IMR-90 (cell line): ENCODE measurements around the gene FRMD3. TPM values are rescaled to one million over a fixed set of nuclear protein-coding genes. Genes with fewer than 3 reads are reported as not detected.

Source experiments
- ATAC-seq: fragments of 200-7000 bp; cut with Tn5 transposase; 2 replicates; pipeline ENCODE4 v1.9.1; 2020; ENCODE audit warnings: low read depth, mild to moderate bottlenecking, moderate library complexity
- BruUV-seq: library from RNA; stranded (reverse); fragments of 400-500 nt; replicated peaks from 2 replicates; lab custom pipeline; 2021; lab: Mats Ljungman, UMichigan
- CTCF ChIA-PET: fragments of 300-600 bp; formaldehyde crosslinking; extraction: SDS; loops from one replicate; lab custom pipeline; 2021; ENCODE audit warnings: antibody characterized with exemption; lab: Yijun Ruan, JAX
- POLR2A ChIA-PET: fragments of 300-600 bp; sonication (Branson Sonifier 250); formaldehyde crosslinking; loops from one replicate; lab custom pipeline; 2022; ENCODE audit warnings: antibody characterized with exemption; ENCODE audit not compliant: unreplicated experiment; lab: Charles Lee
- DNase-seq: peaks from one replicate; pipeline ENCODE4 v3.0.0; 2013
- H2AFZ ChIP-seq: replicated peaks from 2 replicates; pipeline ENCODE3; 2013; ENCODE audit warnings: low read length, mild to moderate bottlenecking; ENCODE audit not compliant: poor library complexity
- H2AK5ac ChIP-seq: 2 replicates; pipeline ENCODE4 v1.6.1; 2013; ENCODE audit warnings: low read depth, low read length, inconsistent platforms
- H2AK9ac ChIP-seq: replicated peaks from 2 replicates; pipeline ENCODE3; 2013; ENCODE audit warnings: mild to moderate bottlenecking, low read depth, low read length, moderate library complexity; ENCODE audit not compliant: poor library complexity
- H2BK120ac ChIP-seq: 2 replicates; pipeline ENCODE4 v1.6.1; 2013; ENCODE audit warnings: low read depth, low read length, inconsistent platforms
- H2BK15ac ChIP-seq: 3 replicates; pipeline ENCODE4 v1.6.1; 2013; ENCODE audit warnings: low read depth, low read length, inconsistent platforms
- H2BK20ac ChIP-seq: 2 replicates; pipeline ENCODE4 v1.6.1; 2013; ENCODE audit warnings: low read depth, mild to moderate bottlenecking, inconsistent platforms, low read length, moderate library complexity
- H2BK5ac ChIP-seq: 2 replicates; pipeline ENCODE4 v1.6.1; 2013; ENCODE audit warnings: mild to moderate bottlenecking, low read depth, low read length, inconsistent platforms; ENCODE audit not compliant: poor library complexity, severe bottlenecking
- H3K14ac ChIP-seq: replicated peaks from 2 replicates; pipeline ENCODE4 v1.6.1; 2013; ENCODE audit warnings: low read depth, low read length, inconsistent platforms
- H3K18ac ChIP-seq: 2 replicates; pipeline ENCODE4 v1.6.1; 2013; ENCODE audit warnings: low read depth, low read length, control low read depth
- H3K23ac ChIP-seq: 2 replicates; pipeline ENCODE4 v1.6.1; 2013; ENCODE audit warnings: low read depth, low read length, inconsistent platforms
- H3K27ac ChIP-seq: 2 replicates; pipeline ENCODE4 v1.5.1; 2013; ENCODE audit warnings: mild to moderate bottlenecking, control low read depth, low read length; ENCODE audit not compliant: insufficient read depth
- H3K27me3 ChIP-seq: 2 replicates; pipeline ENCODE4 v1.6.1; 2013; ENCODE audit warnings: low read length; ENCODE audit not compliant: control insufficient read depth, insufficient read depth
- H3K36me3 ChIP-seq: 2 replicates; pipeline ENCODE4 v1.6.1; 2013; ENCODE audit warnings: low read length, mixed read lengths; ENCODE audit not compliant: control insufficient read depth, insufficient read depth
- H3K4ac ChIP-seq: 2 replicates; pipeline ENCODE4 v1.6.1; 2013; ENCODE audit warnings: low read depth, low read length, inconsistent platforms
- H3K4me1 ChIP-seq: 2 replicates; pipeline ENCODE4 v1.6.1; 2013; ENCODE audit warnings: low read length, mixed read lengths; ENCODE audit not compliant: control insufficient read depth, insufficient read depth
- H3K4me2 ChIP-seq: 2 replicates; pipeline ENCODE4 v1.6.1; 2013; ENCODE audit warnings: low read depth, mild to moderate bottlenecking, control low read depth, low read length, moderate library complexity
- H3K4me3 ChIP-seq: 2 replicates; pipeline ENCODE4 v1.5.1; 2013; ENCODE audit warnings: low read depth, mild to moderate bottlenecking, control low read depth, low read length, moderate library complexity; ENCODE audit not compliant: insufficient read depth
- H3K56ac ChIP-seq: 2 replicates; pipeline ENCODE4 v1.6.1; 2013; ENCODE audit warnings: low read length, inconsistent platforms; ENCODE audit not compliant: insufficient read depth; ENCODE audit errors: extremely low read depth
- H3K79me1 ChIP-seq, 2 experiments: 2 replicates each; pipeline ENCODE4 v1.6.1; 2013; ENCODE audit warnings: low read length in 2 of 2, inconsistent platforms in 1 of 2, low read depth in 1 of 2
- H3K9ac ChIP-seq: 2 replicates; pipeline ENCODE4 v1.6.1; 2013; ENCODE audit warnings: low read depth, low read length, control low read depth
- H3K9me1 ChIP-seq: 2 replicates; pipeline ENCODE4 v1.6.1; 2013; ENCODE audit warnings: low read length, inconsistent platforms; ENCODE audit not compliant: insufficient read depth
- H3K9me3 ChIP-seq: 2 replicates; pipeline ENCODE4 v1.6.1; 2013; ENCODE audit warnings: low read length; ENCODE audit not compliant: control insufficient read depth, insufficient read depth
- H4K20me1 ChIP-seq: 2 replicates; pipeline ENCODE4 v1.6.1; 2013; ENCODE audit warnings: low read length, inconsistent platforms; ENCODE audit not compliant: insufficient read depth
- H4K5ac ChIP-seq: 2 replicates; pipeline ENCODE4 v1.6.1; 2013; ENCODE audit warnings: mild to moderate bottlenecking, low read depth, low read length, control low read depth
- H4K8ac ChIP-seq, 2 experiments: 2 replicates each; pipeline ENCODE4 v1.6.1; 2013; ENCODE audit warnings: low read depth in 2 of 2, low read length in 2 of 2, control low read depth in 1 of 2, inconsistent platforms in 1 of 2
- H4K91ac ChIP-seq: 2 replicates; pipeline ENCODE4 v1.6.1; 2013; ENCODE audit warnings: low read depth, low read length, inconsistent platforms; ENCODE audit not compliant: insufficient read depth
- BHLHE40 ChIP-seq: fragments of 150-350 bp; IDR thresholded peaks from 2 replicates; pipeline ENCODE4 v1.6.1; 2016; ENCODE audit warnings: mild to moderate bottlenecking, low read depth, low read length
- CTCF ChIP-seq: conservative IDR thresholded peaks from 2 replicates; pipeline ENCODE4 v1.5.1; 2012; ENCODE audit warnings: mild to moderate bottlenecking, low read depth, low read length, improper control_type of control experiment
- FOS ChIP-seq: fragments of 150-350 bp; IDR thresholded peaks from 2 replicates; pipeline ENCODE4 v1.6.1; 2016; ENCODE audit warnings: low read depth, low read length
- RAD21 ChIP-seq: IDR thresholded peaks from 2 replicates; pipeline ENCODE4 v1.6.1; 2012; ENCODE audit warnings: low read length, improper control_type of control experiment
- WGBS, 2 experiments: methylation state at CpG; one replicate each; pipeline versions ENCODE4 v1.1.5 to v1.1.7; 2013; ENCODE audit warnings: missing lambda C conversion rate in 2 of 2; ENCODE audit not compliant: insufficient read length in 1 of 2; ENCODE audit errors: extremely low coverage in 2 of 2; 5-methylcytosine and 5-hydroxymethylcytosine counted together
- dilution Hi-C: fragments of 300-500 bp; cut with HindIII; formaldehyde crosslinking; loops from one replicate; pipeline ENCODE4 v1.14.3; 2018; ENCODE audit warnings: low sequenced_read_pairs; ENCODE audit not compliant: unreplicated experiment
- in situ Hi-C: fragments of 300-500 bp; cut with MboI; formaldehyde crosslinking; loops from 3 replicates; pipeline ENCODE4 v1.14.3; 2019; ENCODE audit warnings: low sequenced_read_pairs, inconsistent platforms, mixed read lengths
- intact Hi-C: fragments of 100-400 bp; cut with micrococcal nuclease; formaldehyde crosslinking; loops from 2 replicates; pipeline ENCODE4 v1.10.0; 2022
- polyA plus RNA-seq, 3 experiments: library from polyadenylated mRNA; depleted of rRNA; stranded (reverse); fragments of >200 nt; gene quantifications; 2 replicates each; pipeline ENCODE4 v1.2.3, GENCODE V29; 2012; ENCODE audit warnings: low replicate concordance in 1 of 3
- total RNA-seq: library from RNA; depleted of rRNA; stranded (reverse); fragments of >200 nt; gene quantifications from 2 replicates; pipeline ENCODE4 v1.2.3, GENCODE V29; 2012

Gene FRMD3
- total and polyA plus RNA-seq, 2 of the 4 experiments (the other 2 are of a cell fraction) = 0.02 to 0.18 TPM

- H3K9me3 ChIP-seq = no peaks in the 10 kb centered on the region
- no peaks in the 10 kb centered on the region for H3K4me1 ChIP-seq
- H3K79me1 ChIP-seq = no peaks in the 10 kb centered on the region
- no peak overlapping the region for H3K14ac ChIP-seq
- no peaks in the 10 kb centered on the region for H3K9me1 ChIP-seq
- no peak overlapping the region for H3K4me2 ChIP-seq
- TF ChIP-seq BHLHE40 (no peak), RAD21 (peak; percentile 22; the same call in 1 of the 2 replicates), CTCF (peak; percentile 29), FOS (no peak)
- no peak overlapping the region for H3K18ac ChIP-seq
- H2AK9ac ChIP-seq = no peak overlapping the region
- H4K20me1 ChIP-seq = no peaks in the 10 kb centered on the region
- no peak overlapping the region for H3K27ac ChIP-seq
- dilution Hi-C loops (no loop called here), in situ Hi-C loops (no loop called here), intact Hi-C loops (no loop called here)
- no TSS peak for BruUV-seq
- ChIA-PET POLR2A (no interaction called here), CTCF (interaction anchor here (0.6 kb wide), 1 partner anchor 156 kb away, joined by 3 read pairs; no protein-coding TSS in a partner anchor)
- H4K8ac ChIP-seq = no peak overlapping the region
- no peak overlapping the region for H3K4ac ChIP-seq
- H2BK20ac ChIP-seq = no peak overlapping the region
- no peak overlapping the region for H4K91ac ChIP-seq
- H2BK120ac ChIP-seq = no peak overlapping the region
- no peak overlapping the region for H4K5ac ChIP-seq
- H3K4me3 ChIP-seq = no peak overlapping the region
- no peaks in the 10 kb centered on the region for H3K36me3 ChIP-seq
- no peaks in the 10 kb centered on the region for H3K27me3 ChIP-seq
- H3K56ac ChIP-seq = no peak overlapping the region
- H3K23ac ChIP-seq = no peak overlapping the region
- ATAC-seq (peak; percentile 64; the same call in 1 of the 2 replicates), DNase-seq (peak; percentile 25)
- no peak overlapping the region for H3K9ac ChIP-seq
- 40% methylated on average over 1 of the region's 5 CpGs; no CpG with 5 or more reads in 1 of the 2 experiments for WGBS, 2 experiments
- H2AK5ac ChIP-seq = no peak overlapping the region
- H2BK15ac ChIP-seq = no peak overlapping the region
- H2BK5ac ChIP-seq = no peak overlapping the region
- H2AFZ ChIP-seq = no peak overlapping the region
Measured at GRCh38 chr9:83199240-83199639, 339.0 kb downstream of the FRMD3 start.
